HepG2 (cell line): ENCODE results near the gene TBX6. TPM values are rescaled to one million over a fixed set of nuclear protein-coding genes. Genes with fewer than 3 reads are reported as not detected.
A peak's percentile ranks its signal among the peaks of the same experiment; 100 is the strongest.

Source experiments
- FLYWCH1 ChIP-seq: sonication (generic); formaldehyde crosslinking; IDR thresholded peaks from 2 replicates; pipeline ENCODE4 v1.8.1; 2023; ENCODE audit warnings: mild to moderate bottlenecking, missing genetic modification reagents
- GATAD2A ChIP-seq: IDR thresholded peaks from 2 replicates; pipeline ENCODE4 v1.6.1; 2016
- GTF2F1 ChIP-seq: fragments of 150-350 bp; IDR thresholded peaks from 2 replicates; pipeline ENCODE4 v1.6.1; 2014; ENCODE audit warnings: low read length
- ISL2 ChIP-seq: sonication (generic); formaldehyde crosslinking; IDR thresholded peaks from 2 replicates; pipeline ENCODE4 v1.5.0; 2020; ENCODE audit warnings: missing genetic modification reagents
- MTA1 ChIP-seq: sonication (generic); formaldehyde crosslinking; IDR thresholded peaks from 2 replicates; pipeline ENCODE4 v1.4.0; 2020; ENCODE audit warnings: missing genetic modification reagents, mild to moderate bottlenecking, borderline replicate concordance
- NCOR1 ChIP-seq: fragments of 200-600 bp; sonication (generic); IDR thresholded peaks from 2 replicates; pipeline ENCODE4 v1.7.0; 2017; ENCODE audit warnings: antibody characterized with exemption, low read length, borderline replicate concordance
- NFE2L2 ChIP-seq: fragments of 150-350 bp; IDR thresholded peaks from 2 replicates; pipeline ENCODE4 v1.6.1; 2014; ENCODE audit warnings: low read length
- PAX8 ChIP-seq: sonication (generic); formaldehyde crosslinking; IDR thresholded peaks from 2 replicates; pipeline ENCODE4 v1.8.0; 2022; ENCODE audit warnings: mild to moderate bottlenecking, missing genetic modification reagents, borderline replicate concordance
- PLRG1 ChIP-seq: fragments of 450-650 bp; conservative IDR thresholded peaks from 2 replicates; pipeline ENCODE4 v1.6.1; 2016
- REXO4 ChIP-seq: sonication (generic); formaldehyde crosslinking; IDR thresholded peaks from 2 replicates; pipeline ENCODE4 v1.8.0; 2022; ENCODE audit warnings: missing genetic modification reagents, mild to moderate bottlenecking, borderline replicate concordance
- RFX1 ChIP-seq: fragments of 450-650 bp; IDR thresholded peaks from 2 replicates; pipeline ENCODE4 v1.6.1; 2017
- RFX3 ChIP-seq: IDR thresholded peaks from 2 replicates; pipeline ENCODE4 v1.6.1; 2016; ENCODE audit warnings: missing biosample characterization, missing genetic modification reagents
- SMAD3 ChIP-seq: sonication (generic); formaldehyde crosslinking; IDR thresholded peaks from 2 replicates; pipeline ENCODE4 v1.4.0; 2020; ENCODE audit warnings: missing genetic modification reagents
- TARDBP ChIP-seq: sonication (generic); formaldehyde crosslinking; IDR thresholded peaks from 2 replicates; pipeline ENCODE4 v1.8.0; 2022; ENCODE audit warnings: mild to moderate bottlenecking, missing genetic modification reagents
- TERF1 ChIP-seq: sonication (generic); formaldehyde crosslinking; IDR thresholded peaks from 2 replicates; pipeline ENCODE4 v1.8.0; 2022; ENCODE audit warnings: mild to moderate bottlenecking, missing genetic modification reagents, moderate library complexity
- TFAP4 ChIP-seq: sonication (generic); IDR thresholded peaks from 2 replicates; pipeline ENCODE4 v1.6.1; 2016; ENCODE audit warnings: low read depth, borderline replicate concordance
- TOE1 ChIP-seq: sonication (generic); formaldehyde crosslinking; IDR thresholded peaks from 2 replicates; pipeline ENCODE4 v1.4.0; 2020; ENCODE audit warnings: mild to moderate bottlenecking, missing genetic modification reagents
- TRIM24 ChIP-seq: sonication (generic); formaldehyde crosslinking; IDR thresholded peaks from 2 replicates; pipeline ENCODE4 v1.8.0; 2022; ENCODE audit warnings: mild to moderate bottlenecking, missing genetic modification reagents
- ZFX ChIP-seq: sonication (generic); formaldehyde crosslinking; IDR thresholded peaks from 2 replicates; pipeline ENCODE4 v1.4.0; 2020; ENCODE audit warnings: mild to moderate bottlenecking, low read depth, missing genetic modification reagents, moderate library complexity
- ZNF251 ChIP-seq: sonication (generic); formaldehyde crosslinking; IDR thresholded peaks from 2 replicates; pipeline ENCODE4 v1.9.0; 2021; ENCODE audit warnings: mild to moderate bottlenecking, missing genetic modification reagents
- ZNF256 ChIP-seq: sonication (generic); formaldehyde crosslinking; conservative IDR thresholded peaks from 2 replicates; pipeline ENCODE4 v1.4.0; 2020; ENCODE audit warnings: missing genetic modification reagents
- ZNF260 ChIP-seq: sonication (generic); formaldehyde crosslinking; IDR thresholded peaks from 2 replicates; pipeline ENCODE4 v1.4.0; 2020; ENCODE audit warnings: missing genetic modification reagents, low read depth, mild to moderate bottlenecking, borderline replicate concordance
- ZNF512 ChIP-seq: sonication (generic); formaldehyde crosslinking; IDR thresholded peaks from 2 replicates; pipeline ENCODE4 v1.4.0; 2020; ENCODE audit warnings: mild to moderate bottlenecking, missing genetic modification reagents
- ZNF546 ChIP-seq: sonication (generic); formaldehyde crosslinking; conservative IDR thresholded peaks from 2 replicates; pipeline ENCODE4 v1.8.1; 2023; ENCODE audit warnings: mild to moderate bottlenecking, missing genetic modification reagents
- ZNF589 ChIP-seq: sonication (generic); formaldehyde crosslinking; conservative IDR thresholded peaks from 2 replicates; pipeline ENCODE4 v1.8.0; 2022; ENCODE audit warnings: mild to moderate bottlenecking, moderate library complexity, missing genetic modification reagents
- ZNF615 ChIP-seq: sonication (generic); formaldehyde crosslinking; IDR thresholded peaks from 2 replicates; pipeline ENCODE4 v1.5.0; 2020; ENCODE audit warnings: mild to moderate bottlenecking, missing genetic modification reagents, borderline replicate concordance
- ZNF850 ChIP-seq: sonication (generic); formaldehyde crosslinking; conservative IDR thresholded peaks from 2 replicates; pipeline ENCODE4 v1.9.0; 2021; ENCODE audit warnings: mild to moderate bottlenecking, missing genetic modification reagents
- polyA plus RNA-seq, 8 experiments: library from polyadenylated mRNA; depleted of rRNA in 3 of 8; stranded (reverse) in 7 of 8; unstranded in 1 of 8; fragments of >200 nt; fragmentation: Illumina TruSeq in 4 of 8; extraction: Trizol in 4 of 8; gene quantifications; 2 replicates each; pipeline versions ENCODE4 v1.2.1 to v1.2.3, GENCODE V29; 2011 to 2016; ENCODE audit warnings: low read depth in 4 of 8, missing spikeins in 1 of 8, mixed read lengths in 1 of 8; ENCODE audit not compliant: insufficient read depth in 1 of 8
- total RNA-seq, 5 experiments: library from RNA; depleted of rRNA; stranded (reverse); fragments of >200 nt; fragmentation: Illumina TruSeq; extraction: Trizol; gene quantifications; 2 replicates each; pipeline ENCODE4 v1.2.3, GENCODE V29; 2016; ENCODE audit warnings: low read depth in 1 of 5

Gene TBX6
- total and polyA plus RNA-seq, 2 of the 13 experiments (the other 11 are each of a cell fraction or from before 2014, with no cell fraction given) = 0.24 to 0.42 TPM

GRCh38 chr16:30112197-30113030 is 20.7 kb upstream of the TBX6 start (continued):
- TF ChIP-seq REXO4 (CRISPR knock-in tag) (peak; percentile 43; the same call in 1 of the 2 replicates), TFAP4 (0 out of 2 replicates have a peak, but pooled peaks have one; percentile 25), PLRG1 (no peak), RFX1 (no peak), ISL2 (CRISPR knock-in tag) (peak; percentile 10; the same call in 1 of the 2 replicates), GATAD2A (CRISPR knock-in tag) (peak; percentile 51), NCOR1 (no peak), ZNF251 (CRISPR knock-in tag) (no peak), TRIM24 (no peak; the same call in 1 of the 2 replicates), SMAD3 (CRISPR knock-in tag) (peak; percentile 19; the same call in 1 of the 2 replicates), TERF1 (peak; percentile 56; the same call in 1 of the 2 replicates), TOE1 (no peak), ZFX (CRISPR knock-in tag) (peak; percentile 96), GTF2F1 (no peak), ZNF256 (CRISPR knock-in tag) (no peak), ZNF260 (0 out of 2 replicates have a peak, but pooled peaks have one; percentile 31), RFX3 (CRISPR knock-in tag) (no peak), ZNF546 (CRISPR knock-in tag) (no peak), PAX8 (CRISPR knock-in tag) (0 out of 2 replicates have a peak, but pooled peaks have one; percentile 19), TARDBP (peak; percentile 45; the same call in 1 of the 2 replicates), ZNF850 (CRISPR knock-in tag) (no peak), ZNF512 (CRISPR knock-in tag) (peak; percentile 70; the same call in 1 of the 2 replicates), NFE2L2 (0 out of 2 replicates have a peak, but pooled peaks have one; percentile 14), ZNF615 (CRISPR knock-in tag) (no peak), ZNF589 (CRISPR knock-in tag) (0 out of 2 replicates have a peak, but pooled peaks have one; percentile 49), FLYWCH1 (no peak), MTA1 (CRISPR knock-in tag) (peak; percentile 82; the same call in 1 of the 2 replicates)
